HG03064 (cell line): ENCODE data around the gene RCOR1.
A peak's percentile ranks its signal among the peaks of the same experiment; 100 is the strongest.
"Not testable (repeated sequence)": the region's sequence is repeated elsewhere in the genome, so short reads cannot be mapped to it uniquely, and the experiment has no call there.

Experiments used
- ATAC-seq: cut with Tn5 transposase; IDR thresholded peaks from one replicate; pipeline ENCODE4 v1.9.1; 2021; ENCODE audit warnings: low read depth; ENCODE audit not compliant: unreplicated experiment

RCOR1 gene

GRCh38 chr14:102591944-102592762 lies at the start of gene RCOR1:
Gene RCOR1 (plus strand): TSS chr14:102592649. CDS start chr14:102592887, 238 bp downstream.
- peak; percentile 58 for ATAC-seq

GRCh38 chr14:102544046-102544746 lies 48.3 kb upstream of the RCOR1 start:
- ATAC-seq, result no peak

GRCh38 chr14:102544747-102545460 lies 47.5 kb upstream of the RCOR1 start:
- no peak for ATAC-seq

- ATAC-seq, result no peak
These were observed 46.8 kb upstream of the RCOR1 start for GRCh38 chr14:102545461-102546265.

GRCh38 chr14:102548616-102549240 lies 43.7 kb upstream of the RCOR1 start:
- no peak for ATAC-seq

GRCh38 chr14:102550927-102551401 lies 41.5 kb upstream of the RCOR1 start:
- ATAC-seq, result not testable (repeated sequence)

- ATAC-seq, result no peak
These were observed 40.3 kb upstream of the RCOR1 start for GRCh38 chr14:102551995-102552705.

- ATAC-seq, result no peak
These were observed 37.3 kb upstream of the RCOR1 start for GRCh38 chr14:102554821-102555819.

GRCh38 chr14:102556098-102556677 lies 36.3 kb upstream of the RCOR1 start:
- ATAC-seq, result no peak

GRCh38 chr14:102557434-102558226 lies 34.8 kb upstream of the RCOR1 start:
- ATAC-seq, result no peak

- no peak for ATAC-seq
These were observed 33.9 kb upstream of the RCOR1 start for GRCh38 chr14:102558556-102558955.

GRCh38 chr14:102560458-102561261 lies 31.8 kb upstream of the RCOR1 start:
- no peak for ATAC-seq

- no peak for ATAC-seq
These were observed 27.0 kb upstream of the RCOR1 start for GRCh38 chr14:102565331-102565887.

GRCh38 chr14:102565959-102566358 lies 26.5 kb upstream of the RCOR1 start:
- ATAC-seq, result no peak

GRCh38 chr14:102568115-102568614 lies 24.3 kb upstream of the RCOR1 start:
- no peak for ATAC-seq
